HepG2 (cell line): ENCODE data around the gene AUP1. TPM values are rescaled to one million over a fixed set of nuclear protein-coding genes. Genes with fewer than 3 reads are reported as not detected.

Experiments
- BATF2 ChIP-seq: sonication (generic); formaldehyde crosslinking; IDR thresholded peaks from 2 replicates; pipeline ENCODE4 v1.8.0; 2022; ENCODE audit warnings: mild to moderate bottlenecking, missing genetic modification reagents, moderate library complexity
- BORCS8-MEF2B ChIP-seq: sonication (generic); formaldehyde crosslinking; IDR thresholded peaks from 2 replicates; pipeline ENCODE4 v1.8.0; 2022; ENCODE audit warnings: mild to moderate bottlenecking, missing genetic modification reagents
- CTCF ChIP-seq: sonication (generic); formaldehyde crosslinking; IDR thresholded peaks from 2 replicates; pipeline ENCODE4 v1.5.0; 2020; ENCODE audit warnings: mild to moderate bottlenecking, missing genetic modification reagents, moderate library complexity
- FOXO1 ChIP-seq: sonication (generic); formaldehyde crosslinking; IDR thresholded peaks from 2 replicates; pipeline ENCODE4 v1.4.0; 2020; ENCODE audit warnings: missing genetic modification reagents
- FUBP1 ChIP-seq: sonication (generic); formaldehyde crosslinking; IDR thresholded peaks from 2 replicates; pipeline ENCODE4 v1.5.1; 2020; ENCODE audit warnings: missing genetic modification reagents, mild to moderate bottlenecking, borderline replicate concordance
- HNRNPL ChIP-seq: fragments of 200-400 bp; formaldehyde crosslinking; IDR thresholded peaks from 2 replicates; pipeline ENCODE4 v1.6.1; 2017; ENCODE audit warnings: mild to moderate bottlenecking, low read depth, low read length
- HOXA9 ChIP-seq: sonication (generic); formaldehyde crosslinking; IDR thresholded peaks from 2 replicates; pipeline ENCODE4 v1.8.1; 2022; ENCODE audit warnings: missing genetic modification reagents, mild to moderate bottlenecking, moderate library complexity, borderline replicate concordance
- IKZF4 ChIP-seq: sonication (generic); formaldehyde crosslinking; IDR thresholded peaks from 2 replicates; pipeline ENCODE4 v1.5.1; 2020; ENCODE audit warnings: borderline replicate concordance, mild to moderate bottlenecking, low read depth, missing genetic modification reagents; ENCODE audit errors: not compliant biosample characterization
- MED13 ChIP-seq: sonication (generic); formaldehyde crosslinking; IDR thresholded peaks from 2 replicates; pipeline ENCODE4 v1.5.0; 2020; ENCODE audit warnings: missing genetic modification reagents
- NR2F1 ChIP-seq, 2 experiments: fragments of 450-650 bp in 1 of 2; formaldehyde crosslinking in 1 of 2; IDR thresholded peaks; 2 replicates each; pipeline versions ENCODE4 v1.5.0 to v1.6.1; 2016 to 2020; ENCODE audit warnings: mild to moderate bottlenecking in 1 of 2, missing compliant biosample characterization in 1 of 2, missing genetic modification reagents in 1 of 2, moderate library complexity in 1 of 2
- NR2F2 ChIP-seq: IDR thresholded peaks from 2 replicates; pipeline ENCODE4 v1.6.1; 2012; ENCODE audit warnings: low read depth, inconsistent platforms, borderline replicate concordance
- PHF5A ChIP-seq: IDR thresholded peaks from one replicate; pipeline ENCODE4 v1.6.1; 2018; ENCODE audit warnings: low read depth, missing genetic modification reagents; ENCODE audit not compliant: unreplicated experiment
- SIN3A ChIP-seq: IDR thresholded peaks from 2 replicates; pipeline ENCODE4 v1.6.1; 2011; ENCODE audit warnings: low read depth, mild to moderate bottlenecking, control low read depth, low read length, borderline replicate concordance
- SIN3B ChIP-seq: fragments of 150-350 bp; IDR thresholded peaks from 2 replicates; pipeline ENCODE4 v1.6.1; 2014; ENCODE audit warnings: low read length
- SNRNP70 ChIP-seq: fragments of 200-400 bp; formaldehyde crosslinking; IDR thresholded peaks from 2 replicates; pipeline ENCODE4 v1.6.1; 2017; ENCODE audit warnings: mild to moderate bottlenecking, low read depth, low read length, moderate library complexity
- TBP ChIP-seq: sonication (generic); formaldehyde crosslinking; IDR thresholded peaks from 2 replicates; pipeline ENCODE4 v1.5.0; 2020; ENCODE audit warnings: missing genetic modification reagents
- TEF ChIP-seq: sonication (generic); formaldehyde crosslinking; IDR thresholded peaks from 2 replicates; pipeline ENCODE4 v1.5.0; 2020; ENCODE audit warnings: missing genetic modification reagents
- ZFP36L1 ChIP-seq: sonication (generic); formaldehyde crosslinking; IDR thresholded peaks from 2 replicates; pipeline ENCODE4 v1.8.0; 2022; ENCODE audit warnings: mild to moderate bottlenecking, missing genetic modification reagents, moderate library complexity
- ZNF17 ChIP-seq: sonication (generic); formaldehyde crosslinking; IDR thresholded peaks from 2 replicates; pipeline ENCODE4 v1.5.0; 2020; ENCODE audit warnings: mild to moderate bottlenecking, missing genetic modification reagents
- ZNF225 ChIP-seq: sonication (generic); formaldehyde crosslinking; IDR thresholded peaks from 2 replicates; pipeline ENCODE4 v1.4.0; 2020; ENCODE audit warnings: mild to moderate bottlenecking, missing genetic modification reagents
- ZNF691 ChIP-seq: sonication (generic); formaldehyde crosslinking; IDR thresholded peaks from 2 replicates; pipeline ENCODE4 v1.4.0; 2020; ENCODE audit warnings: missing genetic modification reagents, low read depth, mild to moderate bottlenecking, borderline replicate concordance
- ZNF720 ChIP-seq: sonication (generic); formaldehyde crosslinking; IDR thresholded peaks from 2 replicates; pipeline ENCODE4 v1.4.0; 2020; ENCODE audit warnings: missing genetic modification reagents
- ZNF780A ChIP-seq: sonication (generic); formaldehyde crosslinking; IDR thresholded peaks from 2 replicates; pipeline ENCODE4 v1.8.0; 2022; ENCODE audit warnings: mild to moderate bottlenecking, missing genetic modification reagents, moderate library complexity
- polyA plus RNA-seq, 8 experiments: library from polyadenylated mRNA; depleted of rRNA in 3 of 8; stranded (reverse) in 7 of 8; unstranded in 1 of 8; fragments of >200 nt; fragmentation: Illumina TruSeq in 4 of 8; extraction: Trizol in 4 of 8; gene quantifications; 2 replicates each; pipeline versions ENCODE4 v1.2.1 to v1.2.3, GENCODE V29; 2011 to 2016; ENCODE audit warnings: low read depth in 4 of 8, missing spikeins in 1 of 8, mixed read lengths in 1 of 8; ENCODE audit not compliant: insufficient read depth in 1 of 8
- total RNA-seq, 5 experiments: library from RNA; depleted of rRNA; stranded (reverse); fragments of >200 nt; fragmentation: Illumina TruSeq; extraction: Trizol; gene quantifications; 2 replicates each; pipeline ENCODE4 v1.2.3, GENCODE V29; 2016; ENCODE audit warnings: low read depth in 1 of 5

Gene AUP1
- total and polyA plus RNA-seq, 2 of the 13 experiments (the other 11 are each of a cell fraction or from before 2014, with no cell fraction given) = 174 to 267 TPM

GRCh38 chr2:74481961-74482800 lies 47.3 kb downstream of the AUP1 start (continued):
- peak; percentile 73 for TF ChIP-seq HOXA9 (CRISPR knock-in tag)
- no peak for TF ChIP-seq NR2F1 (CRISPR knock-in tag; IDR thresholded peaks at IDR 0.05)
- TF ChIP-seq FUBP1 (CRISPR knock-in tag) = peak; percentile 88; the same call in 1 of the 2 replicates
- no peak for TF ChIP-seq NR2F2
- TF ChIP-seq BORCS8-MEF2B (CRISPR knock-in tag) = peak; percentile 69; the same call in 1 of the 2 replicates
- peak; percentile 31; the same call in 1 of the 2 replicates for TF ChIP-seq CTCF (CRISPR knock-in tag)
- no peak; the same call in 1 of the 2 replicates for TF ChIP-seq SIN3B
- peak; percentile 92 for TF ChIP-seq IKZF4 (CRISPR knock-in tag)
- no peak for TF ChIP-seq ZNF17 (CRISPR knock-in tag)
- TF ChIP-seq SIN3A = no peak; the same call in 1 of the 2 replicates
- TF ChIP-seq TEF (CRISPR knock-in tag) = 0 out of 2 replicates have a peak, but pooled peaks have one; percentile 61
- no peak; the same call in 1 of the 2 replicates for TF ChIP-seq ZFP36L1 (CRISPR knock-in tag)
- TF ChIP-seq FOXO1 (CRISPR knock-in tag) = no peak
- no peak for TF ChIP-seq SNRNP70
- TF ChIP-seq BATF2 (CRISPR knock-in tag) = 0 out of 2 replicates have a peak, but pooled peaks have one; percentile 55
- TF ChIP-seq HNRNPL = 0 out of 2 replicates have a peak, but pooled peaks have one; percentile 50
- no peak for TF ChIP-seq ZNF780A (CRISPR knock-in tag)
- no peak for TF ChIP-seq ZNF720 (CRISPR knock-in tag)
- 0 out of 2 replicates have a peak, but pooled peaks have one; percentile 21 for TF ChIP-seq MED13 (CRISPR knock-in tag)
- TF ChIP-seq PHF5A (CRISPR knock-in tag) = no peak
- 0 out of 2 replicates have a peak, but pooled peaks have one; percentile 22 for TF ChIP-seq TBP (CRISPR knock-in tag)
- peak; percentile 87; the same call in 1 of the 2 replicates for TF ChIP-seq ZNF225 (CRISPR knock-in tag)
- TF ChIP-seq ZNF691 = peak; percentile 11; the same call in 1 of the 2 replicates
